GM18868 (cell line): Measurements from ENCODE around the gene ACTA2.

Experiments
- ATAC-seq: cut with Tn5 transposase; IDR thresholded peaks from one replicate; pipeline ENCODE4 v1.9.1; 2021; ENCODE audit warnings: mild to moderate bottlenecking, moderate library complexity; ENCODE audit not compliant: unreplicated experiment

Gene ACTA2

GRCh38 chr10:88952647-88953111 lies at the start of gene ACTA2:
Gene ACTA2, minus strand, starts transcription at chr10:88952773. Its CDS starts 3,843 bp downstream, at chr10:88948930.
- ATAC-seq = no peak

GRCh38 chr10:89001729-89002072 lies 49.1 kb upstream of the ACTA2 start:
- ATAC-seq = no peak

DNA sequence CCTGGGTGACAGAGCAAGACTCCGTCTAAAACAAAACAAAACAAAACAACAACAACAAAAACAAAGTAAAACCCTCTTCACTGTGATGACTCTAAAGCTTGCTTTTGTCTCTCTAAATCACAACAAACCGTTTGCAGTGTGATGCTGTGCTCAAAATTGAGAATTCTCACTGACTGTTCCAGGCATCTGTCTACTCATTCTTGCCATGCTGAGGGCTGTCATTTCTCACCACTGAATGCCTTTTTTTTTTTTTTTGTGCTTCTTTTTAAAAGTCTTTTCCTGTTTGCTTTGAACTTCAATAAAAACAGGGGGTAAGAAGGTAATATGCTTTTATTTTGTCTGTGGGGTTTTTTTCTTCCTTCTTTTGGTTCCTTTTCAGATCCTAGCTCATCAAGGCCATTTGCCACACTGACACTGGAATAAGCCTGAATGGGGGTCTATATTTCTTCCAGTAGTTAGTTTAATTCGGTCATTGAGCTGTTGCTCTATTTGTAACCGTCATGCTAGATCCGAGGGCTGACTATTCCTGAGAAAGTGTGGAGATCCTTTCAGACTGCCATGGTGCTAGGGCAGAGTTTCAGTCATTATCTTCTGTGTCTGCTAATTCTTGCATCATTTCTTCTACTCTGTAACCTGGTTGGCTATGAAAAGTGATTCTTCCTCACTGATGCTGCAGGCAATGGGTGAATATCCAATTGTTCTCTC lies 48.6 kb upstream of the ACTA2 start:
- peak; percentile 34 for ATAC-seq

GRCh38 chr10:88999625-89000024 lies 47.1 kb upstream of the ACTA2 start:
- ATAC-seq = no peak

GRCh38 chr10:88996927-88997326 lies 44.4 kb upstream of the ACTA2 start:
- peak; percentile 46 for ATAC-seq

DNA sequence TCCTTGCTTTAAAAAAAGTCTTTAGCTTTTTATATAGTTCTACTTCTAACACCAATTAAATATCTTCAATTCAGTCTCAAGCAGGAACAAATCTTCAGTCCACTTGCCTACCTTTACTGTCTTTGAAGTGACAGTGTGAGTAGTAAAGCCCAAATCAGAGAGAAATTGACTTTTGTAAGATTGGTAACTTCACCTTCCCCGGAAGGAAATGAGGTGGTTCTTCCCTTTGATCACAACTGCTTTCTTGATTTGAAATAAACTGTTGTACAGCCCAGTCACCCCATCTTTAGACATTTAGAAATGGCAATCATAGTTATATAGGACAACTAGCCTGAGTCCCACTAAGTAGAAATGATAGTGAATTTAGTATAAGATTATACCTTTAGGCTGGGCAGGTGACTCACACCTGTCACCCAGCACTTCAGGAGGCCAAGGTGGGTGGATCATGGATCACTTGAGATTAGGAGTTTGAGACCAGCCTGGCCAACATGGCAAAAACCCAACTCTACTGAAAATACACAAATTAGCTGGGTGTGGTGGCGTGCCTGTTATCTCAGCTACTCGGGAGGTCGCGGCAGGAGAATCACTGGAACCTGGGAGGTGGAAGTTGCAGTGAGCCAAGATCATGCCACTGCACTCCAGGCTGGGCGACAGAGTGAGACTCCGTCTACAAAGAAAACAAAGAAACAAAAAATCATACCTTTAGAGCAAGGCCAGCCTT lies 42.7 kb upstream of the ACTA2 start:
- ATAC-seq = no peak

- ATAC-seq = no peak
Observed at GRCh38 chr10:88994019-88994418, 41.4 kb upstream of the ACTA2 start.

DNA sequence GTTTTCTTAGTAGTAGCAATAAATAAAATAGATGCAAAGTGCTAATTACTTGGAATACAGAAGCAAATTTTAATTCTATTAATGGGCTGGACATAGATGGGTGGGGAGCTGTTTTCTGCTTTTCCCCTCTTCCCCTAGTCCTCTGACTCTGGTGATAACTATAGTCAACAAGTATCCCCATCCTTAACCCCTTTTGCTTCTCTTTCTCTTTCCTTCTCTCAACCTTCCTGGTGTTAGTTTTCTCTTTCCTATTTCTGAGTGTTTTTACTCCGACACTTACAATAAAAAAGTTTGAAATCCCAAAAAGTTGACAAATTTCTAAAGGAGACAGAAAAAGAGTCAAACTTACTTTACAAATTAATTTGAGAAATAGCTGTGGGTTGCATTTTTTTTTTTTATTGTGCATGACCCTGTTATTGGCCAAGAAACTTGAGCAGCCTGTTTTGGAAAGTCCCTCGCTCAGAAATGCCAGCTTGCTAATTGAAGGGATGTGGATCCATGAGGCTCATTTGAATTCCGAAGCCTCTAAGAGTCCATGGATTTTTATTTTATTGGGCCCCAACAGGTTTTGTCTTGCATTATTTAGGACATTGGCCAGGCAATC lies 40.5 kb upstream of the ACTA2 start:
- no peak for ATAC-seq

DNA sequence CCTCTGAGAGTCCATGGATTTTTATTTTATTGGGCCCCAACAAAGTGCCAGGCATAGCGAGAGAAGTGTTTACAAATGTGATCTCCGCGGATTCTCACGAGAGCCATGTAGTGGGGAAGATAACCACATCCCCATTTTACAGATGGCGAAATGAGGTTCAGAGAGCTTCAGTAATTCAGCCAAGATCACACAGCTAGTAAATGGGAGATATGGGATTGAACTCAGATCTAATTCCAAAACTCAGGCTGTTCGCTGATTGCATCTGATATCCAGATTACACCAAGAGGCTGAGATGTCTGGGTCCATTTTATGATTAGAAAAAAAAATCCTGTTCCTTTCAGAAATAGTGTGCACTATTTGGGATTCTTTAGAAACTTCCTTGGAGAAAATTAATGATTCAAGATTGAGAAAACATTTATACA lies 39.3 kb upstream of the ACTA2 start:
- ATAC-seq = peak; percentile 3

DNA sequence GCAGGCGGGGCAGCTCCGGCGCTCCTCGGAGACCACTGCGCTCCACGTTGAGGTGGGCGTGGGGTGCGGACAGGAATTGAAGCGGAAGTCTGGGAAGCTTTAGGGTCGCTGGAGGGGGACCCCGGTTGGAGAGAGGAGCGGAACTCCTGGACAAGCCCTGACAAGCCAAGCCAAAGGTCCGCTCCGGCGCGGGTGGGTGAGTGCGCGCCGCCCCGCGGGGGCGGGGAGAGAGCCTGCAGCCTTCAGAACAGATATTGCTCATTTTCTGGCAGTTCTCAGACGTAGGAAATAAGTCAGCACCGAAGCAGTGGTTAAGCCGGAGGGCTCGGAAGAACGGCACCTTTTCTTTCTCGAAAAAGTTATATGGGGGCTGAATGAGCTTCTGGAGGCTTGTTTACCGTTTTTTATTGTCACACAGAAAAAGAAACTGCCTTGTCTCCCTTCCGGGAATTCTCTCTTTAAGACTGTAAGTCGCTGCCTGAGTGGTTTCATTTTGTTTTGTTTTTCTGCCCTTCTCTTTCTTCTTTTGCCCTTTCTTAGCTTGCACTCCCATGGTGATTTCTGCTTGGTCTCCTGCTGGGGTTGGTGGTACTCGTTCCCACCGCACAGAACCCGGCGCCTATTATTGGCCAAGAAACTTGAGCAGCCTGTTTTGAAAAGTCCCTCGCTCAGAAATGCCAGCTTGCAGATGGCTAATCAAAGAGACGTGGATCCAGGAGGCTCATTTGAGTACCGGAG lies 38.8 kb upstream of the ACTA2 start:
- peak; percentile 36 for ATAC-seq

DNA sequence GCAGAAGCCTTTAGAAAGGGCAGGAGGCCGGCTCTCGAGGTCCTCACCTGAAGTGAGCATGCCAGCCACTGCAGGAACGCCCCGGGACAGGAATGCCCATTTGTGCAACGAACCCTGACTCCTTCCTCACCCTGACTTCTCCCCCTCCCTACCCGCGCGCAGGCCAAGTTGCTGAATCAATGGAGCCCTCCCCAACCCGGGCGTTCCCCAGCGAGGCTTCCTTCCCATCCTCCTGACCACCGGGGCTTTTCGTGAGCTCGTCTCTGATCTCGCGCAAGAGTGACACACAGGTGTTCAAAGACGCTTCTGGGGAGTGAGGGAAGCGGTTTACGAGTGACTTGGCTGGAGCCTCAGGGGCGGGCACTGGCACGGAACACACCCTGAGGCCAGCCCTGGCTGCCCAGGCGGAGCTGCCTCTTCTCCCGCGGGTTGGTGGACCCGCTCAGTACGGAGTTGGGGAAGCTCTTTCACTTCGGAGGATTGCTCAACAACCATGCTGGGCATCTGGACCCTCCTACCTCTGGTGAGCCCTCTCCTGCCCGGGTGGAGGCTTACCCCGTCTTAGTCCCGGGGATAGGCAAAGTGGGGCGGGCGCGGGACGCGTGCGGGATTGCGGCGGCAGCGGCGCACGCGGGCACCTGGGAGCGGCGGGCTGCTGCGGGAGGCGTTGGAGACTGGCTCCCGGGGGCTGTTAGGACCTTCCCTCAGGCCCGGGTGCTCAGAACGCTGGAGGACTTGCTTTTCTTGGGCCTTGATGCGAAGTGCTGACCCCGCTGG lies 38.0 kb upstream of the ACTA2 start, which contains the start of gene FAS:
FAS (plus strand) TSS at position 415 of the 777 bp plus-strand sequence; CDS start at position 494, 79 bp downstream.
- ATAC-seq = peak; percentile 66

- ATAC-seq = no peak
Observed at GRCh38 chr10:88989824-88990383, 37.3 kb upstream of the ACTA2 start.

GRCh38 chr10:88989423-88989822 lies 36.9 kb upstream of the ACTA2 start:
- no peak for ATAC-seq

DNA sequence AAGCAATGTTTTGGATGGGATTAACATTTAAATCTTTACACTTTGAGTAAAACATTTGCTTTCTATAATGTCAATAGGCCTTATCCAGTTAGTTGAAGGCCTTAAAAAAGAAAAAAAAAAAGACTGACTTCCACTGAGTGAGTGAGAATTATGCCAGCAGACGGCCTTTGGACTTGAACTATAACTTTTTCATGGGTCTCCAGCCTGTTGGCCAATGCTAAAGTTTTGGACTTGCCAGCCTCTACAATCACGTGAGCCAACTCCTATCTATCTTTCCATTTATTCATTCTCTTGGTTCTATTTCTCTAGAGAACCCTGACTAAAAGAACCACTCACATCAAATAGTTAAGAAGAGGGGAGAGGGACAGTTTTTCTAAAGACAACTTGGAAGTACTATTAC lies 35.3 kb upstream of the ACTA2 start:
- ATAC-seq = no peak

DNA sequence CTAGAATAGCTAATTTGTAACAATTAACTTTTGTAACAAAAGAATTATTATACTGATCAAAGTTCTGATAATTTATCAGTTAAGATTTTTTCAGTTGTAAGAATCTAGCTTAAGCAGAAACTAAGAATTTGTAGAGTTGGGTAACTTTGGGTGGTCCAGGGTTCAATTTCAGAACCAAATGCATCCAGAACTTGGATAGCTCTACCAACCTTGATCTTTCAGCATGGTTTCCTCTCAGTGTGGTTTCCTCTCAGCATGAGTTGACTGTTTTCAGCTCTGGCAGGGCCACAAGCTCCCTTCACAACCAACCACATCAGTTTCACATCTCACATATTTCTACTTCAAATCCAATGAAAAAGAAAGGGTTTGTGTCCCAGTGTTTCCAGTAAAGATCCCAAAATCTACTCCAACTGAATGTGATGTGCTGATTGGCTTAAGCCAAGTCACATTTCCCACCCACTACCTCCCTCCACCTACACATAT lies 34.7 kb upstream of the ACTA2 start:
- ATAC-seq = no peak

- ATAC-seq = no peak
Observed at GRCh38 chr10:88986549-88987242, 34.1 kb upstream of the ACTA2 start.

- ATAC-seq = no peak
Observed at GRCh38 chr10:88984525-88984924, 32.0 kb upstream of the ACTA2 start.

DNA sequence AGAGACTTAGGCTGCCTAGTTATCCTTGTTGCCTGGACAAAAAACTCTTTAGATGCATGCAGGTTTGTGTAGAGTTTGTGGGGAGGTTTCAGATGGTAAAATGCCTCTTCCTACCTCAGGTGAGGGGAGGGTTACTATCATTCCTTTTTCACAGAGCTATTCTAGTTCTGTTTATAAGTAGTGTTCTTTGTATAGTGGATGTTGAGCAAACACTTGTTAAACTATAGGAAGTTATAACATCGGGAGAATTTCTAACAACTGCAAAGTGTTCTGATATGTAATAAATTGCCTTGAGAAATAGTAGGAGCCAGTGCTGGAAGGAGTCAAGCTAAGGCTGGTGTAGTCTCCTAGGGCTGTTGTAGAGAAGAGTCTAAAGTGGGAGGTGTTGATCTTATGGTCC lies 31.4 kb upstream of the ACTA2 start:
- no peak for ATAC-seq

- no peak for ATAC-seq
Observed at GRCh38 chr10:88983206-88983605, 30.6 kb upstream of the ACTA2 start.
